Upper lobe of right lung (tissue), 1 donor: ENCODE data around the gene JAKMIP3. TPM values are rescaled to one million over a fixed set of nuclear protein-coding genes. Genes with fewer than 3 reads are reported as not detected.

ENCODE experiments used
- ATAC-seq: fragments of 200-7000 bp; cut with Tn5 transposase; one replicate; pipeline ENCODE4 v1.9.1; 2020; ENCODE audit warnings: mild to moderate bottlenecking, moderate library complexity
- DNase-seq: peaks from one replicate; pipeline ENCODE4 v3.0.0-alpha.2; 2020
- H3K27ac ChIP-seq: fragments of 200-600 bp; one replicate; pipeline ENCODE4 v1.8.0; 2022
- H3K27me3 ChIP-seq: fragments of 200-600 bp; one replicate; pipeline ENCODE4 v1.8.0; 2022; ENCODE audit warnings: mild to moderate bottlenecking
- H3K36me3 ChIP-seq: fragments of 200-600 bp; one replicate; pipeline ENCODE4 v1.8.0; 2022
- H3K4me1 ChIP-seq: fragments of 200-600 bp; one replicate; pipeline ENCODE4 v1.8.0; 2022
- H3K4me3 ChIP-seq: fragments of 200-600 bp; one replicate; pipeline ENCODE4 v1.8.0; 2022; ENCODE audit warnings: mild to moderate bottlenecking
- H3K9me3 ChIP-seq: fragments of 200-600 bp; one replicate; pipeline ENCODE4 v1.8.0; 2022
- CTCF ChIP-seq: fragments of 200-600 bp; IDR thresholded peaks from one replicate; pipeline ENCODE4 v1.8.0; 2022; ENCODE audit warnings: antibody characterized with exemption
- intact Hi-C: fragments of 100-400 bp; cut with DNase I; formaldehyde crosslinking; loops from one replicate; pipeline ENCODE4 v1.11.0; 2022
- total RNA-seq: library from RNA; stranded (reverse); fragmentation: NEBNext Ultra II Directional; extraction: Animal tissue kit (Norgen Biotek cat#: 25700); gene quantifications from one replicate; pipeline ENCODE4 v1.2.1, GENCODE V29; 2021
- donor health status: DM: no; HTN: yes; CAD: no; lungs with severe emphysema.

The JAKMIP3 gene
- total RNA-seq, 1 donor from 2014 or later, result 0.32 TPM

GRCh38 chr10:132100556-132101349 is 35.0 kb downstream of the JAKMIP3 start:
- peak; percentile 51 for DNase-seq
- Histone ChIP-seq H3K4me1 (no peaks in the 10 kb centered on the region), H3K9me3 (no peaks in the 10 kb centered on the region), H3K27me3 (peaks cover 6% of the 10 kb centered on the region), H3K4me3 (no peak overlapping the region), H3K27ac (no peak overlapping the region), H3K36me3 (no peaks in the 10 kb centered on the region)
- intact Hi-C loops, result no loop called here
- ATAC-seq, result no peak
- TF ChIP-seq CTCF, result no peak

- no peak overlapping the region for H3K4me3 ChIP-seq
- no peak for TF ChIP-seq CTCF
- ATAC-seq (no peak), DNase-seq (no peak)
- no peaks in the 10 kb centered on the region for H3K36me3 ChIP-seq
- no peaks in the 10 kb centered on the region for H3K4me1 ChIP-seq
- no peak overlapping the region for H3K27ac ChIP-seq
- H3K9me3 ChIP-seq, result no peaks in the 10 kb centered on the region
- intact Hi-C loops, result no loop called here
- peaks cover 6% of the 10 kb centered on the region for H3K27me3 ChIP-seq
Measured at GRCh38 chr10:132101529-132101928, 35.8 kb downstream of the JAKMIP3 start.

GRCh38 chr10:132102071-132102716 is 36.4 kb downstream of the JAKMIP3 start:
- no peak for TF ChIP-seq CTCF
- Histone ChIP-seq H3K4me1 (no peaks in the 10 kb centered on the region), H3K27ac (no peak overlapping the region), H3K9me3 (no peaks in the 10 kb centered on the region), H3K4me3 (no peak overlapping the region), H3K36me3 (no peaks in the 10 kb centered on the region), H3K27me3 (peaks cover 6% of the 10 kb centered on the region)
- intact Hi-C loops, result no loop called here
- ATAC-seq, result no peak
- DNase-seq, result no peak

GRCh38 chr10:132102717-132103110 is 37.0 kb downstream of the JAKMIP3 start:
- H3K4me3 ChIP-seq, result no peak overlapping the region
- no peaks in the 10 kb centered on the region for H3K9me3 ChIP-seq
- DNase-seq, result no peak
- intact Hi-C loops, result no loop called here
- no peak for ATAC-seq
- peaks cover 6% of the 10 kb centered on the region for H3K27me3 ChIP-seq
- no peak overlapping the region for H3K27ac ChIP-seq
- H3K4me1 ChIP-seq, result no peaks in the 10 kb centered on the region
- H3K36me3 ChIP-seq, result no peaks in the 10 kb centered on the region
- TF ChIP-seq CTCF, result no peak

- intact Hi-C loops, result no loop called here
- DNase-seq, result no peak
- H3K4me1 ChIP-seq, result no peaks in the 10 kb centered on the region
- no peak overlapping the region for H3K27ac ChIP-seq
- no peak for ATAC-seq
- H3K4me3 ChIP-seq, result no peak overlapping the region
- no peaks in the 10 kb centered on the region for H3K9me3 ChIP-seq
- H3K36me3 ChIP-seq, result no peaks in the 10 kb centered on the region
- H3K27me3 ChIP-seq, result peaks cover 6% of the 10 kb centered on the region
- TF ChIP-seq CTCF, result no peak
Measured at GRCh38 chr10:132103116-132103910, 37.6 kb downstream of the JAKMIP3 start.
